Stimulated activated effector memory CD8-positive, alpha-beta T cell treated with anti-CD3 and anti-CD28 coated beads, Interleukin-12 subunit alpha, Interleukin-12 subunit beta, amount 100 ng/mL, for 72 hours (primary cell): Measurements from ENCODE around the gene CDX1.
A peak's percentile ranks its signal among the peaks of the same experiment; 100 is the strongest.

ENCODE experiments used
- ATAC-seq: fragments of 150-1000 bp; cut with Tn5 transposase; 2 replicates; pipeline ENCODE4 v1.10.0; 2021
- DNase-seq, 2 donors: peaks; one replicate each; pipeline ENCODE4 v3.0.0; 2021 to 2022; ENCODE audit warnings: low spot score in 2 of 2
- H3K27ac Mint-ChIP-seq: one replicate; pipeline ENCODE4 v1.8.0; 2022; ENCODE audit warnings: mild to moderate bottlenecking, mixed read lengths
- H3K36me3 Mint-ChIP-seq: one replicate; pipeline ENCODE4 v1.8.0; 2022; ENCODE audit warnings: mild to moderate bottlenecking, mixed read lengths
- H3K4me1 Mint-ChIP-seq: one replicate; pipeline ENCODE4 v1.8.0; 2022; ENCODE audit warnings: mixed read lengths
- H3K4me3 Mint-ChIP-seq: one replicate; pipeline ENCODE4 v1.8.0; 2022; ENCODE audit warnings: mild to moderate bottlenecking, mixed read lengths
- H3K9me3 Mint-ChIP-seq: one replicate; pipeline ENCODE4 v1.8.0; 2022; ENCODE audit warnings: mixed read lengths

The CDX1 gene

GRCh38 chr5:150163035-150163434 lies 3.5 kb upstream of the CDX1 start:
- DNase-seq (no peak), ATAC-seq (no peak)
- Mint-ChIP-seq H3K27ac (no peak overlapping the region), H3K4me1 (peaks cover 10% of the 10 kb centered on the region), H3K9me3 (no peaks in the 10 kb centered on the region), H3K36me3 (no peaks in the 10 kb centered on the region), H3K4me3 (no peak overlapping the region)

GRCh38 chr5:150163547-150164059 lies 3.0 kb upstream of the CDX1 start:
- no peak for DNase-seq
- Mint-ChIP-seq H3K4me1 (peaks cover 10% of the 10 kb centered on the region), H3K27ac (peak overlapping the region; percentile 16), H3K9me3 (no peaks in the 10 kb centered on the region), H3K4me3 (no peak overlapping the region), H3K36me3 (no peaks in the 10 kb centered on the region)
- no peak for ATAC-seq

- DNase-seq: no peak
- no peaks in the 10 kb centered on the region for H3K36me3 Mint-ChIP-seq
- no peaks in the 10 kb centered on the region for H3K9me3 Mint-ChIP-seq
- H3K27ac Mint-ChIP-seq: no peak overlapping the region
- no peak for ATAC-seq
- peaks cover 10% of the 10 kb centered on the region for H3K4me1 Mint-ChIP-seq
- H3K4me3 Mint-ChIP-seq: no peak overlapping the region
Measured at GRCh38 chr5:150164211-150164980, 2.2 kb upstream of the CDX1 start.

GRCh38 chr5:150166037-150166649 lies 435 bp upstream of the CDX1 start:
- no peaks in the 10 kb centered on the region for H3K36me3 Mint-ChIP-seq
- H3K9me3 Mint-ChIP-seq: no peaks in the 10 kb centered on the region
- no peak overlapping the region for H3K27ac Mint-ChIP-seq
- H3K4me1 Mint-ChIP-seq: peaks cover 5% of the 10 kb centered on the region
- ATAC-seq (no peak), DNase-seq (no peak)
- no peak overlapping the region for H3K4me3 Mint-ChIP-seq

GRCh38 chr5:150167512-150167850 lies 903 bp downstream of the CDX1 start:
- Mint-ChIP-seq H3K4me3 (no peak overlapping the region), H3K27ac (no peak overlapping the region), H3K9me3 (no peaks in the 10 kb centered on the region), H3K4me1 (no peaks in the 10 kb centered on the region), H3K36me3 (no peaks in the 10 kb centered on the region)
- DNase-seq: no peak
- no peak for ATAC-seq

GRCh38 chr5:150167908-150168307 lies 1.3 kb downstream of the CDX1 start:
- H3K9me3 Mint-ChIP-seq: no peaks in the 10 kb centered on the region
- DNase-seq: no peak
- no peaks in the 10 kb centered on the region for H3K4me1 Mint-ChIP-seq
- H3K4me3 Mint-ChIP-seq: no peak overlapping the region
- H3K27ac Mint-ChIP-seq: no peak overlapping the region
- H3K36me3 Mint-ChIP-seq: no peaks in the 10 kb centered on the region
- no peak for ATAC-seq

GRCh38 chr5:150168864-150169263 lies 2.3 kb downstream of the CDX1 start:
- no peaks in the 10 kb centered on the region for H3K4me1 Mint-ChIP-seq
- no peaks in the 10 kb centered on the region for H3K36me3 Mint-ChIP-seq
- no peak overlapping the region for H3K4me3 Mint-ChIP-seq
- no peak for ATAC-seq
- no peaks in the 10 kb centered on the region for H3K9me3 Mint-ChIP-seq
- no peak for DNase-seq
- no peak overlapping the region for H3K27ac Mint-ChIP-seq

- Mint-ChIP-seq H3K9me3 (no peaks in the 10 kb centered on the region), H3K27ac (no peak overlapping the region), H3K4me3 (no peak overlapping the region), H3K36me3 (no peaks in the 10 kb centered on the region), H3K4me1 (no peaks in the 10 kb centered on the region)
- ATAC-seq (peak; percentile 34), DNase-seq (no peak)
Measured at GRCh38 chr5:150172145-150172544, 5.6 kb downstream of the CDX1 start.

GRCh38 chr5:150172556-150172955 lies 6.0 kb downstream of the CDX1 start:
- Mint-ChIP-seq H3K27ac (no peak overlapping the region), H3K9me3 (no peaks in the 10 kb centered on the region), H3K4me1 (no peaks in the 10 kb centered on the region), H3K4me3 (no peak overlapping the region), H3K36me3 (no peaks in the 10 kb centered on the region)
- ATAC-seq: no peak
- DNase-seq: no peak

- Mint-ChIP-seq H3K4me1 (no peaks in the 10 kb centered on the region), H3K4me3 (no peak overlapping the region), H3K9me3 (no peaks in the 10 kb centered on the region), H3K36me3 (no peaks in the 10 kb centered on the region), H3K27ac (no peak overlapping the region)
- ATAC-seq (no peak), DNase-seq (no peak)
Measured at GRCh38 chr5:150173161-150173560, 6.6 kb downstream of the CDX1 start.

- H3K36me3 Mint-ChIP-seq: no peaks in the 10 kb centered on the region
- no peak for ATAC-seq
- H3K4me1 Mint-ChIP-seq: no peaks in the 10 kb centered on the region
- no peak overlapping the region for H3K27ac Mint-ChIP-seq
- H3K4me3 Mint-ChIP-seq: no peak overlapping the region
- no peaks in the 10 kb centered on the region for H3K9me3 Mint-ChIP-seq
- no peak for DNase-seq
Measured at GRCh38 chr5:150174285-150174684, 7.7 kb downstream of the CDX1 start.

GRCh38 chr5:150175076-150175475 lies 8.5 kb downstream of the CDX1 start:
- ATAC-seq (no peak), DNase-seq (no peak)
- H3K9me3 Mint-ChIP-seq: no peaks in the 10 kb centered on the region
- no peak overlapping the region for H3K27ac Mint-ChIP-seq
- no peaks in the 10 kb centered on the region for H3K4me1 Mint-ChIP-seq
- no peaks in the 10 kb centered on the region for H3K36me3 Mint-ChIP-seq
- no peak overlapping the region for H3K4me3 Mint-ChIP-seq

- Mint-ChIP-seq H3K4me1 (no peaks in the 10 kb centered on the region), H3K36me3 (no peaks in the 10 kb centered on the region), H3K4me3 (no peak overlapping the region), H3K9me3 (no peaks in the 10 kb centered on the region), H3K27ac (no peak overlapping the region)
- ATAC-seq (no peak), DNase-seq (no peak)
Measured at GRCh38 chr5:150175536-150175935, 9.0 kb downstream of the CDX1 start.

- no peak overlapping the region for H3K27ac Mint-ChIP-seq
- DNase-seq (no peak), ATAC-seq (no peak)
- no peak overlapping the region for H3K4me3 Mint-ChIP-seq
- no peaks in the 10 kb centered on the region for H3K9me3 Mint-ChIP-seq
- H3K4me1 Mint-ChIP-seq: no peaks in the 10 kb centered on the region
- H3K36me3 Mint-ChIP-seq: no peaks in the 10 kb centered on the region
Measured at GRCh38 chr5:150176745-150177477, 10.3 kb downstream of the CDX1 start.

GRCh38 chr5:150177721-150178120 lies 11.1 kb downstream of the CDX1 start:
- Mint-ChIP-seq H3K36me3 (no peaks in the 10 kb centered on the region), H3K4me1 (no peaks in the 10 kb centered on the region), H3K4me3 (no peak overlapping the region), H3K27ac (no peak overlapping the region), H3K9me3 (no peaks in the 10 kb centered on the region)
- no peak for DNase-seq
- ATAC-seq: no peak

GRCh38 chr5:150178262-150178661 lies 11.7 kb downstream of the CDX1 start:
- no peaks in the 10 kb centered on the region for H3K4me1 Mint-ChIP-seq
- no peak overlapping the region for H3K27ac Mint-ChIP-seq
- no peak for ATAC-seq

More at GRCh38 chr5:150178262-150178661, 11.7 kb downstream of the CDX1 start:
- DNase-seq: no peak
- Mint-ChIP-seq H3K4me3 (no peak overlapping the region), H3K9me3 (no peaks in the 10 kb centered on the region), H3K36me3 (no peaks in the 10 kb centered on the region)
